Keratinocyte (primary cell): ENCODE data around the gene DOCK11. TPM values are rescaled to one million over a fixed set of nuclear protein-coding genes. Genes with fewer than 3 reads are reported as not detected.

Experiments used
- DNase-seq: peaks from one replicate; pipeline ENCODE4 v3.0.0-alpha.2; 2011; ENCODE audit warnings: low read depth, missing footprints, low spot score
- FAIRE-seq: peaks from 2 replicates; lab custom pipeline; 2011; peaks lifted over from hg19 to GRCh38; lab: Jason Lieb, UNC
- H2AFZ ChIP-seq: 2 replicates; pipeline ENCODE4 v1.6.0; 2012; ENCODE audit warnings: low read length, control low read depth, inconsistent platforms; ENCODE audit not compliant: control insufficient read depth
- H3K27ac ChIP-seq: 2 replicates; pipeline ENCODE4 v1.5.1; 2011; ENCODE audit warnings: low read length; ENCODE audit not compliant: control insufficient read depth, insufficient read depth
- H3K27me3 ChIP-seq: 3 replicates; pipeline ENCODE4 v1.6.0; 2011; ENCODE audit warnings: low read length; ENCODE audit not compliant: control insufficient read depth, insufficient read depth; ENCODE audit errors: extremely low read depth
- H3K36me3 ChIP-seq, 2 experiments: 2 replicates in 1 of 2; 3 replicates in 1 of 2; pipeline ENCODE4 v1.5.1; 2011; ENCODE audit warnings: low read length in 2 of 2, mild to moderate bottlenecking in 1 of 2; ENCODE audit not compliant: control insufficient read depth in 2 of 2, insufficient read depth in 2 of 2; ENCODE audit errors: extremely low read depth in 1 of 2
- H3K4me1 ChIP-seq: 3 replicates; pipeline ENCODE4 v1.5.1; 2011; ENCODE audit warnings: low read length; ENCODE audit not compliant: control insufficient read depth, insufficient read depth; ENCODE audit errors: extremely low read depth
- H3K4me2 ChIP-seq: 3 replicates; pipeline ENCODE4 v1.6.0; 2011; ENCODE audit warnings: low read depth, low read length; ENCODE audit not compliant: control insufficient read depth, insufficient read depth; ENCODE audit errors: extremely low read depth
- H3K4me3 ChIP-seq, 3 experiments: fragments of 200-600 bp in 1 of 3; sonication (generic) in 1 of 3; 2 replicates in 2 of 3; 3 replicates in 1 of 3; pipeline ENCODE4 v1.5.1; 2011 to 2016; ENCODE audit warnings: low read length in 3 of 3, mild to moderate bottlenecking in 3 of 3, control low read depth in 2 of 3, inconsistent platforms in 1 of 3, low read depth in 1 of 3, mixed read lengths in 1 of 3, mixed run types in 1 of 3, moderate library complexity in 1 of 3; ENCODE audit not compliant: control insufficient read depth in 2 of 3, insufficient read depth in 2 of 3; ENCODE audit errors: extremely low read depth in 1 of 3
- H3K79me2 ChIP-seq: 2 replicates; pipeline ENCODE4 v1.6.0; 2012; ENCODE audit warnings: low read length; ENCODE audit not compliant: control insufficient read depth, insufficient read depth
- H3K9ac ChIP-seq: 3 replicates; pipeline ENCODE4 v1.6.0; 2011; ENCODE audit warnings: low read length; ENCODE audit not compliant: control insufficient read depth, insufficient read depth; ENCODE audit errors: extremely low read depth
- H3K9me1 ChIP-seq: 3 replicates; pipeline ENCODE4 v1.6.0; 2011; ENCODE audit warnings: low read length; ENCODE audit not compliant: control insufficient read depth, insufficient read depth; ENCODE audit errors: extremely low read depth
- H3K9me3 ChIP-seq: 2 replicates; pipeline ENCODE4 v1.5.1; 2012; ENCODE audit warnings: low read depth, low read length; ENCODE audit not compliant: control insufficient read depth
- H4K20me1 ChIP-seq: 3 replicates; pipeline ENCODE4 v1.6.0; 2011; ENCODE audit warnings: low read length; ENCODE audit not compliant: control insufficient read depth, insufficient read depth; ENCODE audit errors: extremely low read depth
- EZH2 ChIP-seq: IDR thresholded peaks from one replicate; pipeline ENCODE4 v1.6.1; 2012; ENCODE audit warnings: inconsistent platforms, mild to moderate bottlenecking, low read length, moderate library complexity
- dilution Hi-C: fragments of 300-500 bp; cut with MboI; formaldehyde crosslinking; loops from one replicate; pipeline ENCODE4 v1.7.0; 2020; ENCODE audit warnings: low sequenced_read_pairs; ENCODE audit not compliant: extremely low pct_ligation_motif_present
- polyA plus RNA-seq, 5 experiments: library from polyadenylated mRNA; depleted of rRNA in 3 of 5; stranded (reverse) in 3 of 5; stranded (forward) in 1 of 5; unstranded in 1 of 5; fragments of >200 nt; gene quantifications; 1 replicate in 1 of 5; 2 replicates in 3 of 5; 3 replicates in 1 of 5; pipeline versions ENCODE4 v1.2.1 to v1.2.3, GENCODE V29; 2011 to 2012; ENCODE audit warnings: missing spikeins in 2 of 5, low read depth in 1 of 5, low replicate concordance in 1 of 5
- TF ChIP-seq, protein P1 (sequence below), 3 experiments: IDR thresholded peaks in 1 of 3; conservative IDR thresholded peaks in 1 of 3; optimal IDR thresholded peaks in 1 of 3; 2 replicates in 2 of 3; 3 replicates in 1 of 3; pipeline versions ENCODE3 to v1.5.1; 2011; ENCODE audit warnings: low read length in 3 of 3, mild to moderate bottlenecking in 3 of 3, moderate library complexity in 2 of 3, control low read depth in 1 of 3, inconsistent platforms in 1 of 3; ENCODE audit not compliant: insufficient read depth in 2 of 3; ENCODE audit errors: extremely low read depth in 1 of 3

The DOCK11 gene
- polyA plus RNA-seq, 1 donor (not counting 4 experiments of a cell fraction or from before 2014, with no cell fraction given): 4.6 TPM

- DNase-seq (no peak), FAIRE-seq (no peak)
- H3K9me1 ChIP-seq: no peaks in the 10 kb centered on the region
- dilution Hi-C loops: no loop called here
- H3K79me2 ChIP-seq: no peaks in the 10 kb centered on the region
- H3K4me1 ChIP-seq: no peaks in the 10 kb centered on the region
- no peak overlapping the region for H2AFZ ChIP-seq
- no peaks in the 10 kb centered on the region for H4K20me1 ChIP-seq
- H3K27me3 ChIP-seq: no peaks in the 10 kb centered on the region
- no peak for TF ChIP-seq EZH2
- TF ChIP-seq, protein P1, sequence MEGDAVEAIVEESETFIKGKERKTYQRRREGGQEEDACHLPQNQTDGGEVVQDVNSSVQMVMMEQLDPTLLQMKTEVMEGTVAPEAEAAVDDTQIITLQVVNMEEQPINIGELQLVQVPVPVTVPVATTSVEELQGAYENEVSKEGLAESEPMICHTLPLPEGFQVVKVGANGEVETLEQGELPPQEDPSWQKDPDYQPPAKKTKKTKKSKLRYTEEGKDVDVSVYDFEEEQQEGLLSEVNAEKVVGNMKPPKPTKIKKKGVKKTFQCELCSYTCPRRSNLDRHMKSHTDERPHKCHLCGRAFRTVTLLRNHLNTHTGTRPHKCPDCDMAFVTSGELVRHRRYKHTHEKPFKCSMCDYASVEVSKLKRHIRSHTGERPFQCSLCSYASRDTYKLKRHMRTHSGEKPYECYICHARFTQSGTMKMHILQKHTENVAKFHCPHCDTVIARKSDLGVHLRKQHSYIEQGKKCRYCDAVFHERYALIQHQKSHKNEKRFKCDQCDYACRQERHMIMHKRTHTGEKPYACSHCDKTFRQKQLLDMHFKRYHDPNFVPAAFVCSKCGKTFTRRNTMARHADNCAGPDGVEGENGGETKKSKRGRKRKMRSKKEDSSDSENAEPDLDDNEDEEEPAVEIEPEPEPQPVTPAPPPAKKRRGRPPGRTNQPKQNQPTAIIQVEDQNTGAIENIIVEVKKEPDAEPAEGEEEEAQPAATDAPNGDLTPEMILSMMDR (optimal IDR thresholded peaks at IDR 0.05 in 1 of 3, IDR thresholded peaks at IDR 0.05 in 1 of 3, conservative IDR thresholded peaks at IDR 0.05 in 1 of 3; ENCODE audit: extremely low read depth in 1 of 3, insufficient read depth in 2 of 3, low read length in 3 of 3): no peak
- H3K9me3 ChIP-seq: no peaks in the 10 kb centered on the region
- H3K4me3 ChIP-seq: no peak overlapping the region
- H3K27ac ChIP-seq: no peak overlapping the region
- no peak overlapping the region for H3K9ac ChIP-seq
- H3K36me3 ChIP-seq: no peaks in the 10 kb centered on the region
- no peak overlapping the region for H3K4me2 ChIP-seq
Measured at GRCh38 chrX:118504581-118504980, 9.0 kb downstream of the DOCK11 start.

DNA sequence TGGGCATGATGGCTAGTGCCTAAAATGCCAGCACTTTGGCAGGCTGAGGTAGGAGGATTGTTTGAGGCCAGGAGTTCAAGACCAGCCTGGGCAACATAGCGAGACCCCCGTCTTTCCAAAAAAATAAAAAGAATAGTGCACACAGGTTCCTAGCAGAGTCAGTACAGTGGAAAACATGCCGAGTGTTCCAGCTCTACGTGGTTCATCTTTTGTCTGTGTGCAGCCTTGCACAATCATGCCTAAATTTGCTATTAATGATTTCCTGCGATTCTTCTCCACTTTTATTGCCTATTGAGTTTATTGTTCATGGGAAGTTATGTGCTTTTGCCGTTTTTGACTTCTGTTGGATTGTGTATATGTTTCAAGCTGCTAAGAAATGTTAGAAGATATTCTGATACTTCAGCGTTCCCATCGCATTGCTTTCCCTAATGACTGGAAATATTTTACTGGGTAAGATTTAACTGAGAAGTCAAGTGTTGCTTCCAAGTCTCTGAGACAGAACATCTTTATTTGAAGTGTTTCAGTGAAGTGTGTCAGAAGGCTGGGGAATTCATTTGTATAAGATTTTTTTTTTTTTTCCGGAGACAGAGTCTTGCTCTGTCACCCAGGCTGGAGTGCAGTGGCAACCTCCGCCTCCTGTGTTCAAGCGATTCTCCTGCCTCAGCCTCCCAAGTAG lies 11.3 kb downstream of the DOCK11 start:
- no peak for DNase-seq
- no peaks in the 10 kb centered on the region for H3K9me1 ChIP-seq
- no peak for TF ChIP-seq EZH2
- TF ChIP-seq, protein P1 (optimal IDR thresholded peaks at IDR 0.05 in 1 of 3, IDR thresholded peaks at IDR 0.05 in 1 of 3, conservative IDR thresholded peaks at IDR 0.05 in 1 of 3; ENCODE audit: extremely low read depth in 1 of 3, insufficient read depth in 2 of 3, low read length in 3 of 3): no peak

More for the DNA sequence above, 11.3 kb downstream of the DOCK11 start:
- no peak overlapping the region for H3K4me3 ChIP-seq
- no peak overlapping the region for H2AFZ ChIP-seq
- dilution Hi-C loops: no loop called here
- H3K4me2 ChIP-seq: no peak overlapping the region
- H3K27me3 ChIP-seq: no peaks in the 10 kb centered on the region
- no peaks in the 10 kb centered on the region for H3K9me3 ChIP-seq
- H3K36me3 ChIP-seq: no peaks in the 10 kb centered on the region
- no peak for FAIRE-seq
- no peak overlapping the region for H3K9ac ChIP-seq
- no peaks in the 10 kb centered on the region for H4K20me1 ChIP-seq
- H3K27ac ChIP-seq: no peak overlapping the region
- no peaks in the 10 kb centered on the region for H3K4me1 ChIP-seq
- no peaks in the 10 kb centered on the region for H3K79me2 ChIP-seq
